GM21723 (cell line): ENCODE measurements around the gene ZBTB16.

ENCODE experiments used
- ATAC-seq: cut with Tn5 transposase; IDR thresholded peaks from one replicate; pipeline ENCODE4 v1.9.1; 2021; ENCODE audit warnings: mild to moderate bottlenecking, moderate library complexity; ENCODE audit not compliant: unreplicated experiment

Gene ZBTB16

GRCh38 chr11:114178656-114179055 lies 119.1 kb downstream of the ZBTB16 start:
- no peak for ATAC-seq

- no peak for ATAC-seq
These were observed 119.9 kb downstream of the ZBTB16 start for GRCh38 chr11:114179234-114179941.

DNA sequence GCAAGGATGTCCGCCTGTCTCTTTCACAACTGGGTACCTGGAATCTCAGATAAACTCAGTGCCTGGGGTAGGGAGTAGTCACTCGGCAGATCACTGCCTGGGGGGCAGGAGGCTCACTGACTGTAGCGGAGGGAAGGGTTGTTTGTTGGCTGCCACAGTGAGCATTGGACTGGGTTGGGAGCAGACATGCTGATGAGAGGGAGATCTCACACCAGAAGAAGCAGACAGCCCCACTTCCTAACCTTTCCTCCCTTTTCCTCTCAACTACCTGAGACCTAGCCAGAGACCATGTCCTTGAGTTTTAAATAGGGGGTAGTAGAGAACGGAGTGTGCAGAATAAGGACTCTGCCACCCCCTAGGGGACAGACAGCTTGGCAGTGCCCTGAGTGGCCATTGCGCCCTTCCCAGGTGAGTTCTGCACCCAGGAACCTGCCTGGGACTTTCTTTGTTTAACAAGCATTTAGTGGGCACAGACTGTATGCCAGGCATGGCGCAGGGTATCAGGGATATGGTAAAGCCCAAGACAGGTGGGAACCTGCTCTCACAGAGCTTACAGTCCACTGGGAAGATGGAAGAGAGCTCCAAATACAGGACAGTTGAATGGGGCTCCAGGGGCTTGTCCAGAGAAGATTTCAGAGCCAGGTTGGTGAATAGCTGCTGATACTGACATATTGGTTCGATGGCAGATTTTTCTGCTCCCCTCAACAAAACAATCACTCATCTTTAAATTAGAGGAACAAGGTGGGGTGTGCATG lies 121.0 kb downstream of the ZBTB16 start:
- ATAC-seq, result no peak

GRCh38 chr11:114181195-114181594 lies 121.7 kb downstream of the ZBTB16 start:
- no peak for ATAC-seq

DNA sequence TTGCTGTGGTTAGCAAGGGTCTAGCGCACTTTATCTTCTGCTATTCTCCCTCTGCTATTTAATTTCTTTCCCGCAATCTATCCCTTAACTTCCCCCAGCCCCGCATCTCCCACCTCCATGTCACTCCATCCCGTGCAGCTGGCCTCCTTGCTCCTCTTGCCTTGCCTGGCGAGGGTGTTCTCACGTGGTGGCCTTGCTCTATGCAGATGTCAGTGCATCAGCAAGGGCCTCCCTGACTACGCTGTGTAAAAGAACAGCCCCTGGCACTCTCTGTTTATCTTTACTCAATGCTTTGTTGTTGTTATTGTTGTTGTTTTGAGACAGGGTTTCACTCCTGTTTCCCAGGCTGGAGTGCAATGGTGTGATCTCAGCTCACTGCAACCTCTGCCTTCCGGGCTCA lies 122.2 kb downstream of the ZBTB16 start:
- no peak for ATAC-seq

DNA sequence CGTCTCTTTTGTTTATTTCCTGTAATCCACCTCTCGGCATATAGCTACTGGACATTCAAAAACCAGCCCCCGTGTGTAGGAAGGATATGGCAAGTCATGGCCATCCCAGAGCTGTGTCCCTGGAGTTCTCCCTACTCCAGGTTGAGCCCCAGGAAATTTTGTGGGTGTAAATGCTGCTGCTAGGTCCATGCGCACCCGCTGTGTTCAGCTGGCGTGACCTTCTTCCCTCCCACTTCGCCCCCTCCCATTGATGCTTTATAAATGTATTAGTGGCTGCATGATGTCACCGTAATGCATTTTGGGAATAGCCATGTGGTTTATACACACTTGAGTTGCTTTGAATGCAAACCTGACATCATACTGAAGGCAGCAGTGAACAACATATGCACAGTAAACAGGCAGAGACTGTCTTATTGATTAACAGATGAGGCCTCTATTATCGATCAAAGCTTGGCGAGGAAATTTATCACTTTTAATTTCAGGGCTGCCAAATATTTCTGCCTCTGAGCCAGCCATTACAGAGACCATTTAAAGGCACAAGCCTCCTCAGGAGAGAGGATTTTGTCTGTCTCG lies 123.0 kb downstream of the ZBTB16 start:
- ATAC-seq, result no peak

- no peak for ATAC-seq
These were observed 123.6 kb downstream of the ZBTB16 start for GRCh38 chr11:114183044-114183511.

DNA sequence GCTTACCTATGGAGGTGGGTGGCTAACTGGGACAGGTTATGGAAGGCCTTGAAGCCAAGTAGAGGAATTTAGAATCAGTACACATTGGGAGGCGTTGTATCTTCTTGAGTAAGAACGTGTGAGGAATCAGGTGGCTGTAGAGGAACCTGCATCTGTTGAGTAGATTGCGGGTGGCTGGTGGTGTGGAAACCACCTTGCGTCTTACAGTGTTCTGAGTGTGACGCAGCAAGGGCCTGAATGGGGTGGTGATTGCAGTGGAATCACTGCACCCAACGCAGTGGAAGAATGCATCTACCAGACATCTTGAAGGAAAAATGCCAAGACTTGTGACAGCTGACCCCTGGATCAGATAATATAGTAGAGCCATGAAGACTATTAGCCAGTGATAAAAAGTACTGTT lies 125.9 kb downstream of the ZBTB16 start:
- no peak for ATAC-seq

- ATAC-seq, result no peak
These were observed 127.7 kb downstream of the ZBTB16 start for GRCh38 chr11:114187173-114187572.

- ATAC-seq, result no peak
These were observed 129.5 kb downstream of the ZBTB16 start for GRCh38 chr11:114188851-114189570.

GRCh38 chr11:114190630-114191029 lies 131.1 kb downstream of the ZBTB16 start:
- ATAC-seq, result no peak

DNA sequence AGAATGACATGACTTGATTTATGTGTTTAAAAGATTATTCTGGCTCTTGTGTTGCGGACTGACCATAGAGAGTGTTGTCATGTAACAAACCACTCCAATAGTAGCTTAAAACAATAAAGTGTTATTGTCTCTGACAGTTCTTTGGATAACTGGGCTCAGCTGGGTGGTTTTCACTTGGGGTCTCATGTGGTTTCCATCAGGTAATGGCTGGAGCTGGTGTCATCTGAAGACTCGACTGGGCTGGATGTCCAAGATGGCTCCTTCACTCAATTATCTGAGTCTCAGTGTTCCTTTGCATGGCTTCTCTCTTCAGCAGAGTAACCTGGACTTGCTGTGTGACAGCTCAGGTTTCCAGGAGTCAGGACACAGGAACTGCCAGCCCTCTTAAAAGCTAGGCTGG lies 132.4 kb downstream of the ZBTB16 start:
- ATAC-seq, result no peak

- no peak for ATAC-seq
These were observed 133.4 kb downstream of the ZBTB16 start for GRCh38 chr11:114192841-114193389.

DNA sequence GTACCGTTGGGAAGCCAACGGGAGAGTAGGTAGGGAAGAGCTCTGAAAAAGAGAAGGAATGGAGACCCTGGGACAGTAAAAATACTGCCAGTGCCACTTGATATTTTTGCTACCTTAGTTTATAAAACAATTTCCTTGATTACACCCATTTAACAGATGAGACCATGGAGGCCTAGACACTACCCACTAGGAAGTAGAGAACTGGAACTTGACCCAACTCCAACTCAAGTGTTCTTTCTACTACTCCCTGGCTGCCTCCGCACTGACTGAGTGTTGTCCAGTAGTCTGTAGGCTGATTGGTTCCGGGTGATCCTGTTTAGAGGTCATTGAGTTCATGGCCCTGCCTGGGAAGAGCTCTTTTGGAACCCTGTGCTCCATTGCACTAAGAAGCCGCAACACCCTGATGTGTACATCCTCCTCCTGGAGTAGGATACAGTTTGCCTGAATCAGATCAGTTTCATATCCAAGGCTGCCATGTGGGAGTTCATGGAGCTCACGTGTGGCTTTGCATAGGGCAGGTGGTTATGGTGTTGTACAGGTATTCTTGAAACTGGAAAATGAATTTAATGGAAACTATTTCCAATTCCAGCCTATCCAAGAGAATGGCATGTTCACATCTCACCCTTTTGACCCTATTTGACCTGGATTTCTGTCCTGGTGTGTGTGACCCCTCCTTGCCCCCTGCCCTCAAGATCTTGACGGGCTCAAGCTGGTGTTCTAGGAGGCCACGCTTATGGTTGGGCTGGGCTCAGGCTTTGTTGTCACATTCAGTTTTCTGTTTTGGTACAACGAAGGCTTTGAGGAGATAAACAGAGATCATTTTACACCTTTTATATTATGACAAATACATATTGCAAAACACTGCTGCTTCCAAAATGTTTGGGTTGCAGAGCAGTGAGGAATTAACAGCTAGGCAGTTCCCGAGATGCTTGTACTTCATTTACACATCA lies 134.5 kb downstream of the ZBTB16 start:
- ATAC-seq, result no peak

DNA sequence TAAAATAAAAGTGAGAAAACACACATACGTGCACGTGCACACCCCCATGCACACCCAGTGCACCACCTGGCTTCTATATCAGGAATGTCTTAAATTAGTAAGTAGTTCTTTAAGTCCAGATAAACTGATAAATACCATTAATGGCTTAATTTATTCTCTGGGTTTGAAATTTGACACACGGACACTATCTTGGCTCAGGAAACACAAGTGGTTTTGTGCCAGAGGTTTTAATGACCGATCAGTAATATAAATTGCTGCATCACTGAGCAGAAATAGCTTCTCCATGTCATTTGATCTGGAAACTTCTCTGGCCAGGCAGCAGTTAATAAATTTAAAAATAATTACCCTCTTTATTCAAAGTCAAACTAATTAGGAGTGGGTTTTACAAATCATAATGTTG lies 135.2 kb downstream of the ZBTB16 start:
- ATAC-seq, result no peak

- ATAC-seq, result no peak
These were observed 135.6 kb downstream of the ZBTB16 start for GRCh38 chr11:114195151-114195550.

DNA sequence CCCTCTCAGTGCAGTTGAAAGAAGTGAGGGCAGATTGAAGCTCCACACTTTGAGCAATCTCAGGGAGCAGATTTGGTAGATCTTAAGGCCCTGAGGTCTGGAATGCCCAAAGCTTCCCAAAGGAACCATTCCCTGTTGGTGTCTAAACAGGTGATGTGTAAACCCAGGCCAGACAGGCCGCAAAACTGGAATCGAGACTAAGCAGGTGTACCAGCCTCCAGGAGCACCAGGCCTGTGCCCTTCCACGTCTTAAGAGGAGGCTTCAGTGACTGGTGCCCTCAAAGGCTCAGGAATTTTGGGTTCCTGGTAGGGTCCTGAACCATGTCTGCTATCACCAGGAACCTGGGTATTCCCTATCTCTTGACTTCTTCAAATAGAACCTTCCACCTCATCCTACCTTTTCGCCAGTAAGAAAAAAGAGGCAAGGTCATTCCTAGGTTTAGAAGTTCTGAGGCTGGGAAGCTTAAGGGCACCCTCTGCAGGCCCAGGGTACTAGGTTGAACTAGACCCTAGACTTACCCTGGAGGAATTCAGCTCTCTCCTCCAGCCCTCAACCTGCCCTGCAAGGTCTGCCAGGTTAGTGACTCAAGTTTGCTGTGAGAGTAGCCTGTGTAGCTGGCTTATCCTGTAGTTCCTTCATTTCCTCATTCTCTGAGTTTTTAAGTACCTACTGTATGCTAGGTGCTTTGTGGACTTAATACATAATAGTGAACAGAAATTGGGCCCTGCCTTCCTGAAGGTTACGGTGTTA lies 136.6 kb downstream of the ZBTB16 start:
- no peak for ATAC-seq

DNA sequence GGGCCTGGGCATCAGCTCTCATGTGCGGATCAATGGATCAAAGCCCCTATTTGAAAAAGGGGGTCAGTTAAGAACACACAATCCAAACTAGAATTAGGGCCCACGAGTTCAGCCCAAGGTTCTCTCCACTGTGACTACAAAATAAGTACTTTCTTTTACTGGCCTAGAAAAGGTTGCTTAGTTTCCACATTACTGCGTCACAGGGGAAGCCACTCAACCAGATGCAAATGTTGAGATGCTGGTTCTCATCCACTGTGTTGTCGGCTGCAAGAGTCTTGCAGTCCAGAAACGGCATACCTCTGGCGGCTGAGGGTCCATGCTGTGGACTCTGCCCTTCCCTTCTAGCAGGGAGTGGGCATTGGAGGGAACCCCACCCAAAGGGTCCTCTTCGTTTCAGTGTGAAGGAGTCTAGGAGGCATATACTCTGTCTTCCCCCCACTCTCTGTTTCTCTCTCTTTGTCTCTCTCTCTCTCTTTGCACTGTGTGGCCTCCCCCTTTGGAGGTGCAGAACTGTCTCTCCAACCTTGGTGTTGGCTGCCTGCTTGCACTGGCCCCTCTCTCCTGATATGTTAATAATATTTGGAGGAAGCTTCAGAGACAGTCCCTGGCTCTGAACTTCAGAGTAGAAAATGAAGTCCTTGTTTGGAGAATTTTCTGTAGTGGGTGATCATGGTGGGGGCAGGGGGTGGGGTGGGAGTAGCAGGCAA lies 137.6 kb downstream of the ZBTB16 start:
- ATAC-seq, result no peak
